Calu3 (cell line): ENCODE measurements around the gene MYO1G. TPM values are rescaled to one million over a fixed set of nuclear protein-coding genes. Genes with fewer than 3 reads are reported as not detected.

Experiments
- BruUV-seq: library from RNA; stranded (reverse); fragments of 400-500 nt; replicated peaks from 2 replicates; lab custom pipeline; 2021; lab: Mats Ljungman, UMichigan
- CTCF ChIA-PET: fragments of 300-600 bp; sonication (Branson Sonifier 250); formaldehyde crosslinking; loops from one replicate; lab custom pipeline; 2022; ENCODE audit warnings: antibody characterized with exemption; lab: Charles Lee
- DNase-seq: peaks from one replicate; pipeline ENCODE4 v3.0.0; 2022
- H3K27ac Mint-ChIP-seq: one replicate; pipeline ENCODE4 v1.8.0; 2022; ENCODE audit warnings: mixed read lengths; ENCODE audit not compliant: unreplicated experiment
- H3K27me3 Mint-ChIP-seq: one replicate; pipeline ENCODE4 v1.8.0; 2022; ENCODE audit warnings: mixed read lengths; ENCODE audit not compliant: unreplicated experiment
- H3K36me3 Mint-ChIP-seq: one replicate; pipeline ENCODE4 v1.8.0; 2022; ENCODE audit warnings: mild to moderate bottlenecking, moderate library complexity, mixed read lengths; ENCODE audit not compliant: insufficient read depth, unreplicated experiment
- H3K4me1 Mint-ChIP-seq: one replicate; pipeline ENCODE4 v1.8.0; 2022; ENCODE audit warnings: mild to moderate bottlenecking, low read depth, mixed read lengths; ENCODE audit not compliant: unreplicated experiment
- H3K4me3 Mint-ChIP-seq: one replicate; pipeline ENCODE4 v1.8.0; 2022; ENCODE audit warnings: mild to moderate bottlenecking, low read depth, moderate library complexity, mixed read lengths; ENCODE audit not compliant: unreplicated experiment
- H3K9me3 Mint-ChIP-seq: one replicate; pipeline ENCODE4 v1.8.0; 2022; ENCODE audit warnings: low read depth, mixed read lengths; ENCODE audit not compliant: unreplicated experiment
- intact Hi-C: fragments of 100-400 bp; cut with micrococcal nuclease; formaldehyde crosslinking; loops from one replicate; pipeline ENCODE4 v1.10.0; 2022; ENCODE audit not compliant: unreplicated experiment
- total RNA-seq: library from RNA; stranded (reverse); gene quantifications from 2 replicates; pipeline ENCODE4 v1.2.3, GENCODE V29; 2022
- TF ChIP-seq, protein P1 (sequence below): fragments of 200-600 bp; IDR thresholded peaks from one replicate; pipeline ENCODE4 v1.8.0; 2022; ENCODE audit warnings: antibody characterized with exemption; ENCODE audit not compliant: unreplicated experiment

The MYO1G gene
- total RNA-seq, 1 experiment from 2014 or later: 0.33 TPM

DNA sequence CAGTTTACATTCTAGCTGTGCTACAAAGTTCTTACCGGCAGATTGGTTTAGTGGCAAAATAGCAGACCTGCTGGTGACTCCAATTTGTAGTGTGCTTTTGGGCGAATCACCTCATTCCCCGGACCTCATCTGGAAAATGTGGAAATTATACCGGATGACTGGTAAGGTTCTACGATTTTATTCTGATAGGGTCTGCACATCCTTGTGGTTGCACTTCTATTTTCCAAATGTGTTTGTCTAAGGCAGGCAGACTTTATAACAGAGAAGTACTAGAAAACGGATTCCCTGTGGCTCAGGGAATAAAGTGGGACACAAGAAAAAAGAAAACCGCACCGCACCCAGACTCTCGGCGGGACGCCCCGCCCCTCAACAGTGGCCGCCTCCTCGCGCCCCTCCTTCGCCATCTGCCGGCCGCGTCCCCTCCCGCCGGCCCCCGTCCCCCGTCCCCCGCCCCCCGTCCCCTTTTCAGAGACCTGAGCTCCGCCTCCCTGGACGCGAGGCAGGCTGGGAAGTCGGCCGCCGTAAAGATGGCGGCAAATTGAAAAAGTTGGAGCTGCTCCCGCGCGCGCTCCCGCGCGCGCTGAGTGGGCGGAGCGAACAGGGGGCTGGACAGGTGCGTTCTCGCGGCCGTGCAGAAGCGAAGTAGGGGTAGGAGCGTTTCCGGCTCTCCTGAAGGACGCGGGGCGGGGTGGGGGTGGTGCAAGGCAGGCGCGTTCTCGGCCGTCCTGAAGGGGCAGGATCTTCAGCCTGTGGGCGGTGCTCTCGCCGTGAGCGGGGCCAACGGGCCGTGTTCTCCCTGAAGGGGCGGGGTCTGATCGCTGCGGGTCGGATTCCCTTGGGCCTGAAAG is 20.7 kb upstream of the MYO1G start:
- peak overlapping the region; percentile 71 for H3K4me3 Mint-ChIP-seq
- H3K9me3 Mint-ChIP-seq: no peaks in the 10 kb centered on the region
- peaks cover 40% of the 10 kb centered on the region for H3K4me1 Mint-ChIP-seq
- H3K36me3 Mint-ChIP-seq: peaks cover 29% of the 10 kb centered on the region
- DNase-seq: peak; percentile 100
- TF ChIP-seq, protein P1, sequence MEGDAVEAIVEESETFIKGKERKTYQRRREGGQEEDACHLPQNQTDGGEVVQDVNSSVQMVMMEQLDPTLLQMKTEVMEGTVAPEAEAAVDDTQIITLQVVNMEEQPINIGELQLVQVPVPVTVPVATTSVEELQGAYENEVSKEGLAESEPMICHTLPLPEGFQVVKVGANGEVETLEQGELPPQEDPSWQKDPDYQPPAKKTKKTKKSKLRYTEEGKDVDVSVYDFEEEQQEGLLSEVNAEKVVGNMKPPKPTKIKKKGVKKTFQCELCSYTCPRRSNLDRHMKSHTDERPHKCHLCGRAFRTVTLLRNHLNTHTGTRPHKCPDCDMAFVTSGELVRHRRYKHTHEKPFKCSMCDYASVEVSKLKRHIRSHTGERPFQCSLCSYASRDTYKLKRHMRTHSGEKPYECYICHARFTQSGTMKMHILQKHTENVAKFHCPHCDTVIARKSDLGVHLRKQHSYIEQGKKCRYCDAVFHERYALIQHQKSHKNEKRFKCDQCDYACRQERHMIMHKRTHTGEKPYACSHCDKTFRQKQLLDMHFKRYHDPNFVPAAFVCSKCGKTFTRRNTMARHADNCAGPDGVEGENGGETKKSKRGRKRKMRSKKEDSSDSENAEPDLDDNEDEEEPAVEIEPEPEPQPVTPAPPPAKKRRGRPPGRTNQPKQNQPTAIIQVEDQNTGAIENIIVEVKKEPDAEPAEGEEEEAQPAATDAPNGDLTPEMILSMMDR: no peak
- H3K27ac Mint-ChIP-seq: peak overlapping the region; percentile 60
- CTCF ChIA-PET: interaction anchor here (0.5 to 2.1 kb wide), 20 partner anchors 10 to 870 kb away, joined by 3 to 18 read pairs (median 4); partner anchors contain the start of gene PURB
- intact Hi-C loops: loop anchor here (5.0 kb wide), 1 partner anchor 113 kb away; the partner anchor contains the start of gene TBRG4
- TSS peak; percentile 72 for BruUV-seq
- no peaks in the 10 kb centered on the region for H3K27me3 Mint-ChIP-seq

DNA sequence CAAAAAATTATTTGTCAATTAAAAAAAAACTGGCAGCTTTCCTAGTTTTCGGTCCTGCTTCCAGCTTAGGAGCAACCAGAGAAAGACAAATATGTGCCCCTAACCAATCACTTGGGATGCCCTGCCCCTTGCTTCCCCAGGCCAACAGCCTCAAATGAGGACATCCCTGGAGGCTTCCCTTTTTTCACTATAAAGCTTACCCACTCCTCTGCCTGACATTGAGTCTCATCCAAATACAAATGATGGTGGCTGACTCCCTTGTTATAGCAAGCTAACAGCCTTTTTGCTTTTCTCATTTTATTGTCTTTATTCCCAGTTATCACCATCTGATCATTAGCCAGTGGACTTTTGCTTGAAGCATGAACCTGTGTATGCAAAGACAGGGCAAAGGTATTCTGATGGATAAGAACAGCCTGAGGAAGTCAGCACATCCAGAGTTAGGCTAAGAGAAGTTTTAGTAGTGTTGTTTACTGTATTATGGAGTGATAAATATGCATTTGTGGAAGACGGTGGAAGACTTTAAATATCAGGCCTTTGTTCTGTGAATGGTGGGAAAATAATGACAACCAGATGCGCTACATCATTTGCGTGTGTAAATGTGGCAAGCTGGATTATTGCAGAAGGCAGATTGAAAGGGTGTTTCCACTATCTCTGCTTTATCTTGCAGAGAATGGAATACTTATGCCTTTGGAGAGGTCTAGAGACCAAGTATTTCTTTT is 19.5 kb upstream of the MYO1G start:
- no peaks in the 10 kb centered on the region for H3K27me3 Mint-ChIP-seq
- H3K27ac Mint-ChIP-seq: peak overlapping the region; percentile 15
- peaks cover 40% of the 10 kb centered on the region for H3K4me1 Mint-ChIP-seq
- H3K9me3 Mint-ChIP-seq: no peaks in the 10 kb centered on the region
- TF ChIP-seq, protein P1: no peak
- peaks cover 29% of the 10 kb centered on the region for H3K36me3 Mint-ChIP-seq
- intact Hi-C loops: no loop called here
- BruUV-seq: no TSS peak
- peak overlapping the region; percentile 71 for H3K4me3 Mint-ChIP-seq
- DNase-seq: no peak
- CTCF ChIA-PET: interaction anchor here (0.5 to 2.1 kb wide), 3 partner anchors 9 to 78 kb away, joined by 4 to 18 read pairs (median 12); no protein-coding TSS in a partner anchor

DNA sequence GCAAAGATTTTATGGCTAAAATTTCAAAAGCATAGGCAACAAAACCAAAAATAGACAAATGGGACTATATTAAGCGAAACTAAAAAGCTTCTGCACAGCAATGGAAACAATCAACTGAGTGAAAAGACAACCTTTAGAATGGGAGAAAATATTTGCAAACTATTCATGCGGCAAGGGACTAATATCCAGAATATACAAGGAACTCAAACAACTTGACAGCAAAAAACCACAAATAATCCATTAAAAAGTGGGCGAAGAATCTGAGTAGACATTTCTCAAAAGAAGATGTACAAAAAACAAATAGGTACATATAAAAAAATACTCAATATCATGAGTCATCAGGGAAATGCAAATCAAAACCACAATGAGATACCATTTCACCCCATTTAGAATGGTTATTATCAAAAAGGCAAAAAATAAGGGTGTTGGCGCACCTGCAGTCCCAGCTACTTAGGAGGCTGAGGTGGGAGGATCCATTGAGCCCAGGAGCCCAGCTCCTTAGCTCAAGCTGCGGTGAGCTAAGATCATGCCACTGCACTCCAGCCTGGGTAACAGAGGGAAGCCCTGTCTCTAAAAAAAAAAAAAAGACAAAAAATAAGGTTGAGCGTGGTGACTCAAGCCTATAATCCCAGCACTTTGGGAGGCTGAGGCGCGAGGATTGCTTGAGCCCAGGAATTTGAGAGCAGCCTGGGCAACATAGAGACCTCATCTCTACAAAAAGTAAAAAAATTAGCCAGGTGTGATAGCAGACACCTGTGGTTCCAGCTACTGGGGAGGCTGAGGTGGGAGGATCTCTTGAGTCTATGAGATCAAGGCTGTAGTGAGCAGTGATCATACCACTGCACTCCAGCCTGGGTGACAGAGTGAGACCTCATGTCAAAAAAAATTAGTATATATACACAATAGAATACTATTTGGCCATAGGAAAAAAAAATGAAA is 17.0 kb upstream of the MYO1G start:
- BruUV-seq: no TSS peak
- intact Hi-C loops: no loop called here
- H3K36me3 Mint-ChIP-seq: peaks cover 20% of the 10 kb centered on the region
- no peaks in the 10 kb centered on the region for H3K9me3 Mint-ChIP-seq
- no peaks in the 10 kb centered on the region for H3K27me3 Mint-ChIP-seq
- CTCF ChIA-PET: interaction anchor here (0.6 to 1.3 kb wide), 4 partner anchors 9 to 325 kb away, joined by 3 to 6 read pairs (median 3); no protein-coding TSS in a partner anchor
- TF ChIP-seq, protein P1: no peak
- no peak for DNase-seq
- no peak overlapping the region for H3K4me3 Mint-ChIP-seq
- peaks cover 39% of the 10 kb centered on the region for H3K4me1 Mint-ChIP-seq
- no peak overlapping the region for H3K27ac Mint-ChIP-seq
